Lower leg skin (tissue), 4 donors: ENCODE data around the gene NATD1. TPM values are rescaled to one million over a fixed set of nuclear protein-coding genes. Genes with fewer than 3 reads are reported as not detected.

Experiments used
- DNase-seq, 2 donors: peaks; one replicate each; pipeline ENCODE4 v3.0.0-alpha.2; 2019; ENCODE audit warnings: low spot score in 2 of 2
- H3K4me3 ChIP-seq: fragments of 200-600 bp; sonication (generic); 2 replicates; pipeline ENCODE4 v1.5.1; 2017; ENCODE audit warnings: mild to moderate bottlenecking, low read depth; ENCODE audit not compliant: poor library complexity, severe bottlenecking
- CTCF ChIP-seq, 3 donors: fragments of 450-650 bp; IDR thresholded peaks; one replicate each; pipeline ENCODE4 v1.5.1; 2016; ENCODE audit warnings: antibody characterized with exemption in 3 of 3, mild to moderate bottlenecking in 3 of 3, moderate library complexity in 2 of 3
- POLR2A ChIP-seq, 2 donors: fragments of 450-650 bp; IDR thresholded peaks; one replicate each; pipeline ENCODE4 v1.6.1; 2016 to 2017; ENCODE audit warnings: antibody characterized with exemption in 2 of 2, mild to moderate bottlenecking in 1 of 2, moderate library complexity in 1 of 2
- WGBS, 2 donors: methylation state at CpG; one replicate each; pipeline ENCODE4 v1.1.5; 2018; 5-methylcytosine and 5-hydroxymethylcytosine counted together
- intact Hi-C: fragments of 100-400 bp; cut with DNase I; formaldehyde crosslinking; loops from one replicate; pipeline ENCODE4 v1.15.0; 2023; ENCODE audit warnings: low total_unique reads
- total RNA-seq, 4 donors: library from RNA; depleted of rRNA; stranded (reverse); fragments of >200 nt; gene quantifications; one replicate each; pipeline ENCODE4 v1.1.0, GENCODE V29; 2016

Gene NATD1
- total RNA-seq: 10 to 100 TPM; 12.3 to 18.8 (median 16.0) TPM

- 0 to 2% methylated on average over 48 to 94 of the region's 117 CpGs for WGBS, 2 donors
- TF ChIP-seq CTCF (IDR thresholded peaks at IDR 0.05) (no peak), POLR2A (IDR thresholded peaks at IDR 0.05) (no peak)
- H3K4me3 ChIP-seq: peak within 1 kb of the TSS; percentile 28
- intact Hi-C loops: no loop called here
- DNase-seq: peak; percentile 86 to 97
Observed at GRCh38 chr17:21252796-21253645, at the start of gene NATD1. NATD1 (minus strand) TSS chr17:21253410; CDS start chr17:21253264, 146 bp downstream.

- DNase-seq: no peak
- no peak for TF ChIP-seq CTCF (IDR thresholded peaks at IDR 0.05)
- no peak for TF ChIP-seq POLR2A (IDR thresholded peaks at IDR 0.05)
- WGBS, 2 donors: 68 to 75% methylated on average over 19 of the region's 19 CpGs
- intact Hi-C loops: no loop called here
- H3K4me3 ChIP-seq: no peak overlapping the region
Observed at GRCh38 chr17:21301593-21302550, 48.7 kb upstream of the NATD1 start.

- 76 to 78% methylated on average over 31 of the region's 31 CpGs for WGBS, 2 donors
- DNase-seq: no peak
- no peak overlapping the region for H3K4me3 ChIP-seq
- intact Hi-C loops: no loop called here
- no peak for TF ChIP-seq CTCF (IDR thresholded peaks at IDR 0.05)
- TF ChIP-seq POLR2A (IDR thresholded peaks at IDR 0.05): no peak
Observed at GRCh38 chr17:21300601-21301571, 47.7 kb upstream of the NATD1 start.

GRCh38 chr17:21299981-21300600 lies 46.9 kb upstream of the NATD1 start:
- TF ChIP-seq POLR2A (IDR thresholded peaks at IDR 0.05): no peak
- TF ChIP-seq CTCF (IDR thresholded peaks at IDR 0.05): no peak
- no peak for DNase-seq
- WGBS, 2 donors: 53 to 57% methylated on average over 7 of the region's 7 CpGs
- H3K4me3 ChIP-seq: no peak overlapping the region
- intact Hi-C loops: no loop called here
